GM23338 (cell line): ENCODE results near the gene PYM1. TPM values are rescaled to one million over a fixed set of nuclear protein-coding genes. Genes with fewer than 3 reads are reported as not detected.

Source experiments
- ATAC-seq: fragments of 200-7000 bp; cut with Tn5 transposase; 3 replicates; pipeline ENCODE4 v1.9.1; 2020
- DNase-seq: peaks from one replicate; pipeline ENCODE4 v3.0.0-alpha.2; 2015; ENCODE audit warnings: low spot score
- H2AFZ ChIP-seq: fragments of 200-600 bp; sonication (generic); 2 replicates; pipeline ENCODE4 v1.8.0; 2016; ENCODE audit warnings: antibody characterized with exemption, mild to moderate bottlenecking, moderate library complexity
- H3F3A ChIP-seq: fragments of 200-600 bp; sonication (generic); replicated peaks from 2 replicates; pipeline ENCODE4 v1.8.0; 2017; ENCODE audit warnings: antibody characterized with exemption, mixed run types, low read depth
- H3K27ac ChIP-seq: fragments of 200-600 bp; sonication (generic); 2 replicates; pipeline ENCODE4 v1.6.1; 2016; ENCODE audit warnings: low read depth
- H3K27me3 ChIP-seq: fragments of 200-600 bp; sonication (generic); 2 replicates; pipeline ENCODE4 v1.8.0; 2016; ENCODE audit warnings: mild to moderate bottlenecking, mixed run types, moderate library complexity; ENCODE audit not compliant: insufficient read depth
- H3K36me3 ChIP-seq: fragments of 200-600 bp; sonication (generic); 2 replicates; pipeline ENCODE4 v1.8.0; 2016; ENCODE audit warnings: mild to moderate bottlenecking; ENCODE audit not compliant: insufficient read depth
- H3K4me1 ChIP-seq: fragments of 200-600 bp; sonication (generic); 2 replicates; pipeline ENCODE4 v1.8.0; 2016; ENCODE audit warnings: mild to moderate bottlenecking, moderate library complexity; ENCODE audit not compliant: insufficient read depth
- H3K4me2 ChIP-seq: fragments of 200-600 bp; sonication (generic); 2 replicates; pipeline ENCODE4 v1.7.1; 2017; ENCODE audit warnings: mixed run types
- H3K4me3 ChIP-seq: fragments of 200-600 bp; sonication (generic); 2 replicates; pipeline ENCODE4 v1.6.1; 2016; ENCODE audit warnings: mixed run types
- H3K79me2 ChIP-seq: fragments of 200-600 bp; sonication (generic); replicated peaks from 2 replicates; pipeline ENCODE4 v1.8.0; 2017; ENCODE audit warnings: mild to moderate bottlenecking; ENCODE audit not compliant: insufficient read depth
- H3K9me2 ChIP-seq: fragments of 200-600 bp; sonication (generic); 2 replicates; pipeline ENCODE4 v1.8.0; 2017; ENCODE audit not compliant: insufficient read depth
- H4K20me1 ChIP-seq: fragments of 200-600 bp; sonication (generic); replicated peaks from 2 replicates; pipeline ENCODE4 v1.8.0; 2017; ENCODE audit warnings: mild to moderate bottlenecking; ENCODE audit not compliant: insufficient read depth
- H3K27ac Mint-ChIP-seq: 2 replicates; pipeline ENCODE4 v1.8.0; 2020; ENCODE audit warnings: inconsistent platforms, mild to moderate bottlenecking, moderate library complexity, mixed read lengths
- H3K27me3 Mint-ChIP-seq: 3 replicates; pipeline ENCODE4 v1.8.0; 2022; ENCODE audit warnings: low read depth, mild to moderate bottlenecking, moderate library complexity, mixed read lengths, inconsistent platforms; ENCODE audit not compliant: insufficient read depth, poor library complexity
- H3K36me3 Mint-ChIP-seq: 3 replicates; pipeline ENCODE4 v1.8.0; 2021; ENCODE audit warnings: low read depth, mild to moderate bottlenecking, inconsistent platforms, moderate library complexity, mixed read lengths
- H3K4me1 Mint-ChIP-seq: 3 replicates; pipeline ENCODE4 v1.8.0; 2020; ENCODE audit warnings: mild to moderate bottlenecking, inconsistent platforms, mixed read lengths
- H3K4me3 Mint-ChIP-seq: 3 replicates; pipeline ENCODE4 v1.8.0; 2021; ENCODE audit warnings: moderate library complexity, mild to moderate bottlenecking, inconsistent platforms, mixed read lengths
- H3K9me3 Mint-ChIP-seq: 3 replicates; pipeline ENCODE4 v1.8.0; 2020; ENCODE audit warnings: moderate library complexity, mild to moderate bottlenecking, inconsistent platforms, mixed read lengths
- CREB1 ChIP-seq: fragments of 250-450 bp; sonication (Bioruptor Pico); IDR thresholded peaks from 2 replicates; pipeline ENCODE4 v1.5.0; 2020; ENCODE audit warnings: low read depth, mild to moderate bottlenecking, moderate library complexity
- CTCF ChIP-seq, 2 experiments: fragments of 200-600 bp in 1 of 2; sonication (generic) in 1 of 2; conservative IDR thresholded peaks; 2 replicates each; pipeline versions ENCODE4 v1.5.1 to v1.6.1; 2016 to 2017; ENCODE audit warnings: antibody characterized with exemption in 2 of 2, low read depth in 2 of 2, mild to moderate bottlenecking in 2 of 2, moderate library complexity in 1 of 2
- EZH2 ChIP-seq: fragments of 200-600 bp; sonication (generic); IDR thresholded peaks from one replicate; pipeline ENCODE4 v1.8.0; 2017; ENCODE audit warnings: antibody characterized with exemption, mild to moderate bottlenecking, low read depth; ENCODE audit not compliant: unreplicated experiment
- STAT1 ChIP-seq: IDR thresholded peaks from one replicate; pipeline ENCODE4 v1.6.1; 2016; ENCODE audit warnings: antibody characterized with exemption; ENCODE audit not compliant: unreplicated experiment
- ZNF114 ChIP-seq: fragments of 250-450 bp; sonication (Bioruptor Pico); IDR thresholded peaks from 2 replicates; pipeline ENCODE4 v1.5.0; 2020; ENCODE audit warnings: mild to moderate bottlenecking, moderate library complexity
- ZNF462 ChIP-seq: fragments of 250-450 bp; sonication (Bioruptor Pico); IDR thresholded peaks from 2 replicates; pipeline ENCODE4 v1.5.0; 2020; ENCODE audit warnings: mild to moderate bottlenecking, moderate library complexity
- polyA plus RNA-seq: library from polyadenylated mRNA; unstranded; fragments of >200 nt; fragmentation: Nextera tagmentation; extraction: Ambion mirVana; gene quantifications from 2 replicates; pipeline ENCODE4 v1.2.1, GENCODE V29; 2016
- total RNA-seq: library from RNA; depleted of rRNA; stranded (reverse); fragments of >200 nt; shearing (Covaris generic); gene quantifications from 2 replicates; pipeline ENCODE4 v1.2.3, GENCODE V29; 2014

The PYM1 gene
- total and polyA plus RNA-seq, 2 experiments from 2014 or later: 70.2 to 150 TPM

DNA sequence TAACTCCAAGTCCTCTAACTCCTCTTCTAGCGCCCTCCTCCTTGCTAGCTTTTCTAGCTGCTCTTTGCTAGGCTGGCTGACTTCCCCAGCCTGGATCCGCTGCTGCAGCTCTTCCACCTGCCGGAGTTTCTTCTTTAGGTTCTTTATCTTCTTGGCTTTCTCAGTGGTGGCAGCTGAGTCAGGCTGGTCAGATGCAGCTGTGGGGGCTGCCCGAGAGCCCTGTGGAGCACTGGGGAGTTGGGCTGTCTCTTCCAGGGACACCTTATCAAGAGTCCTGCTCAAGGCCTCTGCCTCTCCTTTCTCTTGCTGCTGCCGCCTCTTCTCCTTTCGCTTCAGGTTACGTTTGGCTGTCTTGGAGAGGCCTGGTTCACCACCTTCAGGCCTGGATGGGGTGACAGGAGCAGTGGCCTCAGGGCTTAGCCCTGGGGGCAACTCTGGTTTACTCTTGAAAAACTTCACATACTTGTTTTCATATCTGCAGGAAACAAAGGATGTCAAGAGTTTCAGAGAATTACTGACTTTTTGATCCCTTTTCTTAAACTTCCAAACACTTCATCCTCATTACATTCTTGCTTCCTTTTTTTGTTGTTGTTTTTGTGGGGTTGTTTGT, 25.7 kb downstream of the PYM1 start (continued):
- TF ChIP-seq ZNF462 (no peak), STAT1 (no peak), EZH2 (no peak), ZNF114 (CRISPR knock-in tag) (no peak)

DNA sequence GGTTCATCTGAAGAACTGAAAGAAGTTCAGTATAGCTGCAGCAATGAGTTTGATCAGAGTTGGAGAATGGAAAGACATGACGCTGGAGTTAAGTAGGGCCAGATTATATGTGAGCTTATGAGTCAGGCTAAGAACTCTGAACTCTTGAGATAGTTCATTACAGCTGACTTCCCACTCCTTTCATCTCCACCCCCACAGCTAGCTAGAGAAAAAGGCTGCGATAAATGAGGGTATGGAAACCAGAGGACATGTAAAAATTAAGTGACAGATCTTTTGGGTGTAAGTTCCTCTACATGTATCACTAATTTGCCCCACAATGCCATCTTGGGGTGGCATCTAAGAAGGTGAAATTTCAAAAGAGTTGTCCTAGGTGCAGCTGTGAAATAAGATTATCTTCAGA, 28.6 kb downstream of the PYM1 start:
- Histone ChIP-seq H3K4me3 (no peak overlapping the region), H2AFZ (no peak overlapping the region), H3K4me2 (no peak overlapping the region), H4K20me1 (peaks cover 4% of the 10 kb centered on the region; the same call in 1 of the 2 replicates), H3K79me2 (no peaks in the 10 kb centered on the region), H3K9me2 (no peaks in the 10 kb centered on the region), H3K4me1 (no peaks in the 10 kb centered on the region), H3K36me3 (peaks cover 8% of the 10 kb centered on the region; the same call in 1 of the 2 replicates), H3F3A (peaks cover 8% of the 10 kb centered on the region), H3K27me3 (no peaks in the 10 kb centered on the region), H3K27ac (0 out of 2 replicates have a peak overlapping the region, but pooled peaks have one; percentile 50)
- Mint-ChIP-seq H3K4me1 (no peaks in the 10 kb centered on the region), H3K4me3 (no peak overlapping the region), H3K27me3 (peaks cover 4% of the 10 kb centered on the region), H3K9me3 (no peaks in the 10 kb centered on the region), H3K36me3 (peaks cover 26% of the 10 kb centered on the region), H3K27ac (no peak overlapping the region)
- DNase-seq (no peak), ATAC-seq (no peak)
- TF ChIP-seq STAT1 (no peak), CTCF (conservative IDR thresholded peaks at IDR 0.05; ENCODE audit: low read depth in 2 of 2) (no peak), CREB1 (CRISPR knock-in tag) (no peak), ZNF462 (no peak)
